Activated CD8-positive, alpha-beta memory T cell treated with anti-CD3 and anti-CD28 coated beads for 1 hour (primary cell): ENCODE measurements around the gene CDH13.

Experiments
- DNase-seq, 2 donors: peaks; one replicate each; pipeline ENCODE4 v3.0.0-alpha.2; 2020; ENCODE audit warnings: low read depth in 1 of 2; ENCODE audit errors: extremely low read depth in 1 of 2

Gene CDH13

DNA sequence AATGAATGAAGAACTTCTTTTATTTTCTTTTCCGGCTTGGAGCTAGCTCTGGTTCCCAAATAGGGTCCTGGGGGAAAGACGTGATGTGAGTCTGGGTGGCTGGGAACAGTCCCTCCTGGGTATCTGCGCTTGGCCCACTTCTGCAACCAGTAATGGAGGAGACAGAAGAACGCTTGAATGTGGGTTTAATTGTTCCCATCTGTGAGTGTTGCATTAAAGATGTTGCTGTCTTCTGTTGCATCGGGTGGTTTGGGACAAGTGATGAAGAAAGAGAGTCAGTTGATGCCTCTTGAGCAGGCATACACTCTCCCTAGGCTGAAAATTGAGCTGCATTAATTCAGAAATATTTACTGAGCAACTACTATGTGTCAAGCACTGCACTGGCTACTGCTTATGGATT is 511.1 kb downstream of the CDH13 start:
- DNase-seq = no peak

DNA sequence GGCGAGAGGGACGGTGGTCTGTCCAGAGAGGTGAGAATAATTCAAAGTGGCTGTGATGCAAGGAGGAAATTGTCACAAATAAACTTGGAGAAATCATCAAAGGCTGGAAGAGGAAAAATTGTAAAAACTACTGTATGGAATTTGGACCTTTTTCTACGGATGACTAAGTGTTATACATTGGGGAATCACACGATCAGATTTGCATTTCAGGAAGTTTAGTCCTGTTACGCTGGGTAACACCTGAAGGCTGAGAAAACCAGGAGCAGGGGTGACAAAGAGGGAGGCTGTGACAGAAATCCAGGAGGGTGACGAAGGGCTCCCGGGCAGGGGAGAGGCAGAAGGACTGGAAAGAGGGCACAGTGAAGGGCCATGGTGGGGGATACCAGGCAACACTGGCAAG is 511.7 kb downstream of the CDH13 start:
- DNase-seq = no peak

DNA sequence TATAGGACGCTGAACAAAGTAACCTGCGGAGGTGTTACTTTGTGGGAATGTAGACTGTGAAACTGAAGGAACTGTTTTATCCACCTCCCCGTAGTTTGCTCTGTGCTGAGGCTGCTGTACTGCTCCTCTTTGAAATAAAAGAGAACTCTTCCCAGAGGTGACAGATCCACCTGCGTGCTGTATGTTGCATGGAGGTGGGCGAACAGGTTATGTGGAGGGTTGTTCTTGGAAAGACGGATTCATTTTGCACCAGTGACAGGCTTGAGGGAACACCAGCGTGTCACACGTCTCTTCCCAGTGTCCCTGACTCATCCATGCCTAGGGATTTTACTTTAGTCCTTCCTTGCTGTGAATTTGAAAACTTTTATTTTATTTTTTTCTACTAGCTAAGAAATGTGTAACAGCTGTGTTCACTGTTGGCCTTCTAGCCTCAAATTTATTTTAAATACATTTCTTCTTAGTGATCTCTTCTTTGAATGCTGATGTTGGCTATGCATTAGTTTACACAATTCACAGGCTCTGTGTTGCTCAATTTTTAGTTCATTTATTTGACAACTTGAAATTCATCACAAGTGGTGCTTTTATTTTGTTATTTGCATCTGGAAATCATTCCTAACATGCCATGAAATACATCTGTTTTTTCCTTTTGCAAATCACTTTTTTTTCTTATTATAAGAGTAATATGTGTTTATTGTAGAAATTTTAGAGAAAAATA is 512.4 kb downstream of the CDH13 start:
- DNase-seq = no peak

DNA sequence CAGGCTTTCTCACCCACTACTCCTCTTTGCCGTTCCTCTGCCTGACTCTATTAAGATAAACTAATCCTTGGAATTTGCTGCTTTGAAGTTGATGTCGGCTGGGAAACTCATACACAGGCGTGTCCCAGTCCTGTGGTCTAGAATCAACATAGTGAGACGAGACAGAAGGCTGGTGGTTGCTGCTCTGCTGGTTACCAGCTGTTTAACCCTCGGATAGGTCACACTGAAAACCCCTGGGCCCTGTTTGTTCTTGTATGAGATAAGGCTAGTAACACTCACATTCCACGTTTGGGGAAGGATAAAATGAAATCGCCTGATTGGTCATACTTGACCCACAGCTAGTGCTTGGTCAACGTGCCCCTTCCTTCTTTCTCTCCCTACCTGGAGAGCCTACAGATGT is 517.0 kb downstream of the CDH13 start:
- no peak for DNase-seq

DNA sequence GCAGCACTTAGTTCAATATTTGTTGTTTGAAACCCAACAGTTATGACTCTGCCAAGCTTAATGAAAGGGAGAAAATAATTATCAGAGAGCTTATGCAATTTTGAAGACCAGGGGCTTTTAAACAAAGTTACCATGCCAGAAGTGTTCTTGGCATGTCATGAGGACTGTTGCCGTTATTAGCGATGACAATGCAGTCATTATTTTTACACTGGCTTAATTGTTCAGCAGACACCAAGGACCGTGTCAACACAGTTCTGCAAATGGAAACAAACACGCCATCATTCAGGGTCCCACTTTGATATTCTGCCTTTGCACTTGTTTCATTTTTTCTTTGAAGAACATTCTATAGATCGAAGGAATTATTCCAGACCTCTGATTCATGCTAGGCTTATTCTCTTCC is 518.5 kb downstream of the CDH13 start:
- DNase-seq = no peak

DNA sequence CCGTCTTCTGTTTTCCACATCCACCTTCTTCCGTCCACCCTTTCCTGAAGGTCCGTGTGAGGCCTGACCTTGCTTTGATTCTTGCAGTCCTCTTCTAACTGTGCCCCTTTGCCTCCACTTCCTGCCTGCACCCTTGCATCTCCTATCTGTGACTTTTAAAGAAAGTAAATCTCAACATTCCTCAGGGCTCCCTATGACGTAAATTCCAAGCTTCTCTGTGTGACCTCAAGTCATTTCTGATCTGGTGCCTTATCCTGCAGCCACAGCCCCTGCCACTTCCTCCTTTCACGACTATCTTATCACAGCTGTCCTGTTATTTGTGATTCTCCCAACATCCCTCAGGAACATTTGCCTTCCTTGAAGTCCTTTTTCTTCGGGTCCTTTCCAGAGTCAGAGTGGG is 520.5 kb downstream of the CDH13 start:
- no peak for DNase-seq

DNA sequence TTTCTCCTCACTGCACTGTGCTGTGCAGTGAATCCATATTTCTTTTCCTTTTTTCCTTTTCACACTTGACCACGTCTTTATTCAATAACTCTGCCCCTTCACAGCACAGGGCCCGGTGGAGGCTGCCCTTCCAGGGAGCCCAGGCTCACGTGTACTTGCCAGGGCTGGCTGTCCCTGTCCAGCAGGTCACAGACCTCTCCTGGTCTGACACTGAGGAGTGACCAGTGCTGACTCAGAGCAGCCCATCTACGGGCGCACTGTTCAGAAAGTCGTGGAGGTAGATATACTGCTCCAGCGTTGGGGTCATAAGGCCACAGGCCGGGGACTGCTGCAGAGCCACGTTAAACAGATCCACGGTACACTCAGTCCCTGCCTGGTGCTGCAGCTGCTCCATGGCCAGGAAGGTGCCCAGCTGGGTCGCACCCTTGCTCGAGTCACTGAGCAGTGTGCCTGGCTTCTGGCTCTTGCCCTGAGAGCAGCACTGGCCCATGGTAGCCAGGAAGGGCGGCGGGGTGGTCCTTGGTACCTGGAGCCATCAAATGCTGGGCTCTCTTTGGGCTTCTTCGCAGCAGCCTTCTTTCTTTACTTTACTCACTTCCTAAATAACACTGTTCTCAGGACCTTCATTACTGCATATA is 531.7 kb downstream of the CDH13 start:
- DNase-seq = no peak

DNA sequence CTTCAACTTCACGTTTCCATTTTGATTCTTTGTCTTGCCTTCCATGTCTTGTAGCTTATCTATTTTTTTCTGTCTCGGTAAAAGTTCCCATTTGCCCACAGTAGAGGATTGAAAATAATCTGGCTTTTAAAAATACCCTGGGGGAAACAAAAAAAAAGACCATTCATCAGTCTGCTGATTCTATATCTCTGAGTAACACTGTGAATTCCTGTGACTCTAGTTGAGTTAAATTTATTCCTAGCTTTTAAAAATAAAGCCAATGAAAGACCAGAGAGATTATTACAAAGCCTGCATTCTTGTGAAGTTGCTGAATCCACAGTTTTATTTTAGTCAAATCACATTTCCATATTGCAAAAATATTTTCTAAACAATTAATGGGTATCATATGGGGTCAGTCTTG is 532.3 kb downstream of the CDH13 start:
- DNase-seq = no peak

DNA sequence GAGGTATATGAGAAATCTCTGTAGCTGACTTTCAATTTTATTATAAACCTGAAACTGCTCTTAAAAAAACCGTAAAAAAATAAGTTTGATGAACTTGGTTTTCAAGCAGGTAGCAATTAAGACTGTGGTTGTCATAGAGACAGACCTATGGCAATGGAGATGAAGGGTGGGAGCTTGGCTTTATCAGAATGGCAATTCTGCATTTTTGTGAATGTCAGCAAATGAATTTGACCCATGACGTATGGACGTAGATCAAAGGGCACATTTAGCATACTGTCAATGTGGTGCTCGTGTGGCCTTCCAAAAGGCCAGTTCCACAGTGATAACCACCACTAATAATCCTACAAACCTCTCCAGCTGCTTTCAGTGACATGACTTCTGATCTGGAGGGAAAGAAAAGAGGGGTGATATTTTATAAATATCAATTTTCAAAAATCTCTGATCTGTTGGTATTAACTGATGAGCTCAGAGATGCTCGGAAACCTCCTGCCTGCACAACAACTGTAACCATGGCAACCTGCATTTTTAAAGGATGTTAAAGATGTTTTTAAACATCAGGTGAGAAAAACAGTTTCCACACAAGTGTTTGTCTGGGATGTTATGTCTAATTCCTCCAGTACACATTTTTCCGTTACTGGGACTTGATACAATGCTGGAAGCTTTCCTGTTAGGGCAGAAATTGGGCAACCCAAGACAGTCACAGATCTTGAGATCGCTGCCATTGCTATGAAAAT is 533.7 kb downstream of the CDH13 start:
- no peak for DNase-seq

DNA sequence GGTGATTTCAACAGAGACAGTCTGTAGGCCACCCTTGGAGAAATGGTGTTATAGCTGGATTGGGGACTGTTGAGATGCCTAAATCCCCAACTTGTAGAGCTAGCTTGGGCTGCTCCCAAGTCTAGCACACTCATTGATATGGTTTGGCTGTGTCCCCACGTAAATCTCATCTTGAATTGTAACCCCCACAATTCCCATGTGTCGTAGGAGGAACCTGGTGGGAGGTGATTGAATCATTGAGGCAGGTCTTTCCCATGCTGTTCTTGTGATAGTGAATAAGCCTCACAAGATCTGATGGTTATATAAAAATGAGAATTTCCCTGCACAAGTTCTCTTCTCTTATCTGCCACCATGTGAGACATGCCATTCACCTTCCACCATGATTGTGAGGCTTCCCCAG is 536.0 kb downstream of the CDH13 start:
- no peak for DNase-seq

DNA sequence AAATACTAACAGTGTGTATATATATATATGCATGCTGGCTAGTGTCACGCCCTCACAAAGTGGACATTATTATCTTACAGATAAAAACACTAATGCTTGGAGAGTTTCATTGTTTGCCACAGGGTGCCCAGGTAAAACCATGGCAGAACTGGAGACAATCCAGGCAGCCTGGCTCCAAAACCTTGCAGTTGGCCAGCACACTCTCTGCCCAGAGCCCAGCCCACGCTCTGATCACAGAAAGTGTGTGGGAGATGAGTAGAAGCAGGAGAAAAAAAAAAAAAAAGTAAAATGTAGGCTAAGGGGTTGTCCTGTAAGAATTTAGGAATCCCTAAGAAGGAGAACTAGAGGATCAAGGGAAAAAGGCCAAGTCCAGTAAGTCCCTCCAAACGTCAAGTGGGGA is 538.0 kb downstream of the CDH13 start:
- DNase-seq = no peak

DNA sequence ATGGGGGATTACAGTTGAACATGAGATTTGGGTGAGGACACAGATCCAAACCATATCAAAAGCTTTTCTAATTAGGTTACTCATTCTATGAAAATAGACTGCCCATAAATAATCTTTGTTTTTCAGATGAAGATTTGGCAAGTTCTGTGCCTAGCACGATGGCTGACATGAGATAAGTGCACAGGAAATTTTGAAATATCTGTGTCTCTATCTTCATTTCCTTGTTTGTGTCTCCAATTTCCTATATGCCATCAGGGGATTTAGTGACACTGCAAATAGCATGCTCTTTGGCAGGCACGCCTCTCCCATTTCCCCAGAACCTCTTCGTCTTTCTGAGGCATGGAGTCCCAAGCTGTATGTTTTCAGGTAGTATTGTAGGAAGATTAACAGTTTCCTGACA is 544.6 kb downstream of the CDH13 start:
- DNase-seq = no peak

DNA sequence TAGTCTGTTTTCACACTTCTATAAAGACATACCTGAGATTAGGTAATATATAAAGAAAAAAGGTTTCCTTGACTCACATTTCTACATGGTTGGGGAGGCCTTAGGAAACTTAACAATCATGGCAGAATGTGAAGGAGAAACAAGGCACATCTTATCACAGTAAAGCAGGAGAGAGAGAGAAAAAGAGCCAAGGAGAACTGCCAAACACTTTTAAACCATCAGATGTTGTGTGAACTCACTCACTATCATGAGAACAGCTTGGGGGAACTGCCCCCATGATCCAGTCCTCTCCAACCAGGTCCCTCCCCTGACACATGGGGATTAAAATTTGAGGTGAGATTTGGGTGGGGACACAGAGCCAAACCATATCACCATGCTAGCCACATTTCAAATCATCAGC is 547.9 kb downstream of the CDH13 start:
- no peak for DNase-seq

DNA sequence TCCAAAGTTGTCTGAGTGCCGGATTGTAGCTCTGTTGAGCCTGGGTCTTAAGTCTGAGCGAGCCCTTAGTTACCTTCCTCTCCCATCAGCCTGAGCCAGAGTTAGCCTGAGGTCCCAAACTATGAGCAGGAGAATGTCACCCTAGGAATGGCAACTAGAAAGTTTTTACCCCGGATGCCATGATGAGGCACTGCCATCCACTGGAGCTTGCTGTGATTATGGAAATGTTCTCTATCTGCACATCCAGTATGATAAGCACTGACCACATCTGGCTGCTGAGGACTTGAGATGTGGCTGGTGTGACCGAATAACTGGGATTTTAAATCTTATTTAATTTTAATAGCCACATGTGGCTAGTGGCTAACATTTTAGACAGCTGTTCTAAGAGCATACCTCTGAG is 550.0 kb downstream of the CDH13 start:
- DNase-seq = no peak

DNA sequence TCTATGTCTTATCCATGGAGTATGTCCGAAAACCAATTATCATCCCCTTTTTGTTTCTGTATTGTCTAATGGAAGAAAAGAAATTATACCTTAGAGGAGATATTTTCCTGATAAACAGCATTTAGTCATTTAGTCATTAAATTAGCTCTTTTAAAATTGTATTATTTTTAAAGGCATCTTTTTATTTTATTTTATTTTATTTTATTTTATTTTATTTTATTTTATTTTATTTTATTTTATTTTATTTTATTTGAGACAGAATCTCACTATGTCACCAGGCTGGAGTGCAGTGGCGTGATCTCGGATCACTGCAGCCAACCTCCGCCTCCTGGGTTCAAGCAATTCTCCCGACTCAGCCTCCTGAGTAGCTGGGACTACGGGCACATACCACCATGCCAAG is 559.1 kb downstream of the CDH13 start:
- no peak for DNase-seq

DNA sequence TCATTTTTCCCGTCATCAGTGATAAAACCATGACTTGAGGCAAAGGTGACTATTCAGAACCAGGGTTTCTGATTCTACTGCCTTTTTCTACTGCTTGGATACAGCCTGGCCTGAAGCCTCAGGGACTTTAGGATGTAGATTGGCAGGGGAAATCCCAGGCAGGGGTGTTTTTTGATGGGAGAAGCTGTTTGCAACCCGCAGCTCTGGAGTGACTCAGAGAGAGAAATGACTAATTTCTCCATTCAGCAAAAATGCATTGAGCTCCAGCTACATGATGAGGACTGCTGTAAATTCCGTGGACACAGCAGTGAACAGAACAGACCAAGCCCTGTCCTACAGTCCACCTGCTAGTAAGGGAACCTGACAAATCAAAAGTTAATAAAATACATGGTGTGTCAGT is 560.6 kb downstream of the CDH13 start:
- no peak for DNase-seq

DNA sequence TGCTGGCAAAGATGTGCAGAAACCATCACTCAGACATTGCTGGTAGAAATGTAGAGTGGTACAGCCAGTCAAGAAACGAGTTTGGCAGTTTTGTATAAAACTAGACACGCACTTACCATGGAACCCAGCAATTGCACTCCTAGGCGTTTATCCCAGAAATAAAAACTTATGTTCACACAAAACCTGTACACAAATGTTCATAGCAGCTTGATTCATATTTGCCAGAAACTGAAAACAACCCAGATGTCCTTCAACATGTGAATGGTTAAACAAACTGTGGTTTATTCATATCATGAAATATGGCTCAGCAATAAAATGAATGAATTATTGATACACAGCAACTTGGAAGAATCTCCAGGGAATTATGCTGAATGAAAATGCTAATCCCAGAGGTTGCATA is 570.0 kb downstream of the CDH13 start:
- DNase-seq = no peak

DNA sequence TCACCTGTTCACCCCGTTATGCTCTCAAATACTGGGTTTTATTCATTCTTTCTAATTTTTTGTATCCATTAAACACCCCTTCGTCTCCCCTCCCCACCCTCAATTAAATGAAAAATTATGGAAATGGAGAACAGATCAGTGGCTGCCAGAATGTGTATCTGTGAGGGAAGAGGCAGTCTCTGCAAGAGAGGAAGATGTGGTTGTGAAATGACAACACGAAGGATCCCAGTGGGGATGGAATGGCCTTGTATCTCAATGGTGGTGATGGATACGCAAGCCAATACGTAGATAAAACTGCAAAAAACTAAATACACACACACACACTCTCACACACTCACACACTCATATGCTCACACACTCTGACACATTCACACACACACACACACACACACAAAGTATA is 570.7 kb downstream of the CDH13 start:
- DNase-seq = no peak

DNA sequence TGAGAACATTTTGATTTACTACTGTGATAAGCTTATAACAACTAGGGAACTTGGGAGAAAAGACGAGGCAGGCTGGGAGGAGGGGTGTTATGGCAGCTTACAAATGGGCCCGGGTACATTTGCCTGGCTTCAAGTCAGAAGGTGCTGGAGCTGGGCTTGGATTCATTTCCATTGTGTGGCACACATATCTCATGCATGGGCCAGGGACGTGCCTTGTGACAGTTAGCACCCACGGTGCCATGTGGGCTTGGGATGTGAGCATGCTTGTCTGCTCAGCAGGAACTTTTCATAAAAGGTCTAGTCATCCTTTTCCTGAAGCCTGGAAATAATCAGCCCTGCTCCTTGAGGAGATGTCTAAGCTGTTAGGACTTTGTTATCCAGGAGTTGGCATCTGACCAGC is 572.2 kb downstream of the CDH13 start:
- DNase-seq = no peak

DNA sequence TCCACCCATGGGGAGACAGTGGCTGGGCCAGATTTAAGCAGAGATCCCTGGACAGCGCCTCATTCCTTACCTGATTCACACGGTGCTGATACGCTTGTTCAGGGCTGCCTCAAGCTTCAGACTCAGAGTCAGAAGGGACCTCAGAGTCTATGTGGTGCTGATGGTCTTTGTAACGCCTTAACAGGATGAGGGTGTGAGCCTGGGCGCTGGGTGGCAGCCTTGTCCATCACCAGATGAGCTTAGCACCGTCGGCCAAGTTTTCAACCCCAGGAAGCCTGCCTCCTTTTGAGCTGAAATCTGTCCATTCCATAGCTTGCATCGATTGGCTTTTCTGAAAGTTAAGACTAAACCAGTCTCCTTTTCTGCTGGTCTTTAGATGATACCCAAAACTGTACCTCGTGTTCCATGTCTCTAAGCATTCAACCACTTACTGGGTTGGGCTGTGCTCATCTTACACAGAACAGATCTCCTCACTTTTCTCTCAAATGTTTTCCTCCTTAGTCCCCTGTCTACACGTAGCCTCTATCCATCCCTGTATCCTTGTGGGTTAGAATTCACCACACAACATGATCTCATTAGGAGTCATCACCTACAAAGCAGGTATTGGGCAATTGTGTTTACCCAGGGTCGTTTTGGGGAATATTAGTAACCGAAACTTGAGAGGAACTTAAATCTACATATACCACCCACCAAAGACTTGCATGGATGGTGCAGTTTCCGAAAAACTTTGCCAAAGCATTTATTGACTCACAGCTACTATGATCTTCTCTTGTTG is 573.4 kb downstream of the CDH13 start:
- no peak for DNase-seq

DNA sequence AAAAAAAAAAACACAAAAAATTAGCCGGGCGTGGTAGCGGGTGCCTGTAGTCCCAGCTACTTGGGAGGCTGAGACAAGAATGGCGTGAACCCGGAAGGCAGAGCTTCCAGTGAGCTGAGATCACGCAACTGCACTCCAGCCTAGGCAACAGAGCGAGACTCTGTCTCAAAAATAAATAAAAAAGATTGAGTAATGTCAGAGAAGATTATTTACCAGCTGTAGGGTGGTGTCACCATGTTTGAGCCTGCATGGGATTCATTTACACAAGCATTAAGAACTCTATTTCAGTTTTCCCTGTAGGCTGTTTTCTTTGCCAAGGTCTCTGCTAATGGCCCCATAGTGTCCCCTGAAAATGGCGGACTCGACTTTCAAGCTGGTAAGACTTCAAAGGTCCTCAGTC is 575.0 kb downstream of the CDH13 start:
- no peak for DNase-seq

DNA sequence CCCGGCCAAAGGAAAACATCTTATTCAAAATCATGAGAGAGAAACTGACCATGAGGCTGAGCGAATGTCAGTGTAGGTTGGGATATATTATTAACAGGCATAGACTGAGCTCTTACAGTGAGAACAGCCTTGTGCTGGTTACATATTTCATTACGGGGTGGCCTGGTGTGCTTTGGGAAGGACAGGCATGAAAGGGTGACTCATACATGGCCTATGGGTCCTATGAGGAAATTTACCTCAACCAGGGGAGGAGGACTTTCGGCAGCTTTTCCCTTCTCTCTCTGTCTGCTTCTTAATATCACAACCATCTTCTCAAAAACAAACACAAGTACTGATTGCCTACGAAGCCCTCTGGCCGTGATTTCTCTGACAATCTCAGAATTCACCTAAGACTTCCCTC is 579.1 kb downstream of the CDH13 start:
- no peak for DNase-seq
